Left hindlimb (tissue), 1 donor: ENCODE data around the gene HACE1.
"Not testable (repeated sequence)": the region's sequence is repeated elsewhere in the genome, so short reads cannot be mapped to it uniquely, and the experiment has no call there.

Experiments
- DNase-seq: peaks from one replicate; pipeline ENCODE4 v3.0.0-alpha.2; 2018

The HACE1 gene

GRCh38 chr6:104828478-104828877 is 31.2 kb downstream of the HACE1 start:
- no peak for DNase-seq

GRCh38 chr6:104820820-104821219 is 38.9 kb downstream of the HACE1 start:
- DNase-seq: not testable (repeated sequence)

GRCh38 chr6:104816125-104816524 is 43.6 kb downstream of the HACE1 start:
- no peak for DNase-seq

- no peak for DNase-seq
These were observed 45.0 kb downstream of the HACE1 start for GRCh38 chr6:104814743-104815142.

- DNase-seq: no peak
These were observed 46.2 kb downstream of the HACE1 start for GRCh38 chr6:104813552-104813951.

DNA sequence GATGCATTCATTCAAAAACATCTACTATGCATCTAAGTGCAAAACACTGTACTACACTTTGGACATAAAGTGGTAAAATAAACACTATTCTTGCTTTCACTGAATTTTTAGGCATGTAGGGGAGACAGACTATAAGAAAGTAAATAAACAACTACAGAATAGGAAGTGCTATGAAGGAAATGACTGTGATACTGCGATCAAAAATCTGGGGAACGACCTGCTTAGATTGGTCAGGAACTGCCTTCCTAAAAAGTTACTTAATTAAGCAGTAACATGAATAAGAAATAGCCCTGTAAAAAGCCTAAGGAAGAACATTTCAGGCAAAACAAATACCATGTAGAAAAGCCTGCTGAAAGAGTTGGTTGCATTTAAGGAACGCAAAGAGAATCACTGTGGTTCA is 50.6 kb downstream of the HACE1 start:
- DNase-seq: no peak

- not testable (repeated sequence) for DNase-seq
These were observed 54.4 kb downstream of the HACE1 start for GRCh38 chr6:104805335-104805734.

GRCh38 chr6:104799134-104799657 is 60.5 kb downstream of the HACE1 start:
- DNase-seq: no peak

GRCh38 chr6:104796031-104796785 is 63.5 kb downstream of the HACE1 start:
- no peak for DNase-seq

- DNase-seq: no peak
These were observed 64.4 kb downstream of the HACE1 start for GRCh38 chr6:104795363-104795762.

- no peak for DNase-seq
These were observed 69.9 kb downstream of the HACE1 start for GRCh38 chr6:104789770-104790190.

DNA sequence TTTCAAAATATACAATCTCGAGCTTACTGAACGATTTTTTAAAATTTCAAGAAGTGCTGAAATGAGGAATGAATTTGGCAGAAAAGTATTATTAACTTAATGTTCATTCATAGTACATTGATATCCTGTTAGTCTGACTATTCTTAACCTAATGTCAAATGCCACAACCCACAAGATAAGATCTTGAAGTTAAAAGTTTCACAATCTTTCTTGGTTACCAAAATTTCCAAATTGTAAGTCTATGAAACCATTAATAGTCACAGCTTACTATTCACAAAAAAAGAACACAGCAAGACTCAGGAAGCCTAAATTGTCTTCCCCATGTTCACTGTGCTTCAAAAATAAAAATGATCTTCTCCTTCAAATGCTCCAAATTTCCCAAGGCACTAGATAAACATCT is 71.3 kb downstream of the HACE1 start:
- DNase-seq: no peak

GRCh38 chr6:104787305-104787704 is 72.4 kb downstream of the HACE1 start:
- no peak for DNase-seq

- DNase-seq: no peak
These were observed 74.8 kb downstream of the HACE1 start for GRCh38 chr6:104784884-104785283.

DNA sequence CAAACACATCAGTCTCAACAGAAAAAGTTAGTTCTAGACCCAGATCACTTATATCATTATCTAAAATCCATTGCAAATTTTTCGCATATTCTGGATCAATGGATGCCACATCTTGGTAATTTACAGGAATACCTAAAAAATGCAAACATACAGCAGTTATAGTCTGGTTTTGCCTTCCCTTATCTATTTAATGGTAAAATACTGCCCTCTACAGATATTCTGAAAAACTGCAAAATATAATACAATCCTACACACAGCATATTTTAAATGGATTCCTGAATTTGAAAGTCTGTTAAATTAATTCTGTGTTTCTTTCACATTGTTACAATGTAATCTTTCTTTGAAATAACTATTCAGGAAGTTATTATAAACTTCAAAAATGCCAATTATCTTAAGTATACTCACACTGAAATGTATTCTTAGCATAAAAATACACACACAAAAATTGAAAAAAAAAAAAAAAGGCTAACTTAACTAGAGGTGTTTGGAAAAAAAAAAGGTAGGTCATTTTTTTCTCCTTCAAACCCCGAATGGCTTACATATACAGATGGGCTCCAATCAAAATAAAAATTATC is 88.4 kb downstream of the HACE1 start:
- DNase-seq: no peak

- DNase-seq: no peak
These were observed 90.8 kb downstream of the HACE1 start for GRCh38 chr6:104768906-104769305.

- no peak for DNase-seq
These were observed 93.1 kb downstream of the HACE1 start for GRCh38 chr6:104766595-104766994.

DNA sequence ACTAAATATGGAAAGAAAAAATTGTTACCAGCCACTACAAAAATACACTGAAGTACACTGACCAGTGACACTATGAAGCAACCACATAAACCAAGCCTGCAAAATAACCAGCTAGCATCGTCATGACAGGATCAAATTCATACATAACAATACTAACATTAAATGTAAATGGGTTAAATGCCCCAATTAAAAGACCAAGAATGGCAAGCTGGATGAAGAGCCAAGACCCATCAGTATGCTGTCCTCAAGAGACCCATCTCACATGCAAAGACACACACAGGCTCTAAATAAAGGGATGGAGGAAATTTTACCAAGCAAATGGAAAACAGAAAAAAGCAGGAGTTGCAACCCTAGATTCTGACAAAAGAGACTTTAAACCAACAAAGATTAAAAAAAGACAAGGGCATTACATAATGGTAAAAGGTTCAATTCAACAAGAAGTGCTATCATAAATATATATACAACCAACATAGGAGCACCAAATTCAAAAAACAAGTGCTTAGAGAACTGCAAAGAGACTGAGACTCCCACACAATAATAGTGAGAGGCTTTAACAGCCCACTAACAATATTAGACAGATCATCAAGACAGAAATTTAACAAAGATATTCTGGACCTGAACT is 104.8 kb downstream of the HACE1 start:
- DNase-seq: no peak

GRCh38 chr6:104753251-104753650 is 106.5 kb downstream of the HACE1 start:
- no peak for DNase-seq

GRCh38 chr6:104750449-104750848 is 109.3 kb downstream of the HACE1 start:
- no peak for DNase-seq

DNA sequence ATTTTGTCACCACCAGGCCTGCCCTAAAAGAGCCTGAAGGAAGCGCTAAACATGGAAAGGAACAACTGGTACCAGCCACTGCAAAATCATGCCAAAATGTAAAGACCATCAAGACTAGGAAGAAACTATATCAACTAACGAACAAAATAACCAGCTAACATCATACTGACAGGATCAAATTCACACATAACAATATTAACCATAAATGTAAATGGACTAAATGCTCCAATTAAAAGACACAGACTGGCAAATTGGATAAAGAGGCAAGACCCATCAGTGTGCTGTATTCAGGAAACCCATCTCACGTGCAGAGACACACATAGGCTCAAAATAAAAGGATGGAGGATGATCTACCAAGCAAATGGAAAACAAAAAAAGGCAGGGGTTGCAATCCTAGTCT is 120.6 kb downstream of the HACE1 start:
- DNase-seq: not testable (repeated sequence)

DNA sequence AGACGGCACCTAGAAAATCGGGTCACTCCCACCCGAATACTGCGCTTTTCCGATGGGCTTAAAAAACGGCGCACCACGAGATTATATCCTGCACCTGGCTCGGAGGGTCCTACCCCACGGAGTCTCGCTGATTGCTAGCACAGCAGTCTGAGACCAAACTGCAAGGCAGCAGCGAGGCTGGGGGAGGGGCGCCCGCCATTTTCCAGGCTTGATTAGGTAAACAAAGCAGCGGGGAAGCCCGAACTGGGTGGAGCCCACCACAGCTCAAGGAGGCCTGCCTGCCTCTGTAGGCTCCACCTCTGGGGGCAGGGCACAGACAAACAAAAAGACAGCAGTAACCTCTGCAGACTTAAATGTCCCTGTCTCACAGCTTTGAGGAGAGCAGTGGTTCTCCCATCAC is 122.2 kb downstream of the HACE1 start:
- not testable (repeated sequence) for DNase-seq

- DNase-seq: no peak
These were observed 123.2 kb downstream of the HACE1 start for GRCh38 chr6:104736545-104736944.

DNA sequence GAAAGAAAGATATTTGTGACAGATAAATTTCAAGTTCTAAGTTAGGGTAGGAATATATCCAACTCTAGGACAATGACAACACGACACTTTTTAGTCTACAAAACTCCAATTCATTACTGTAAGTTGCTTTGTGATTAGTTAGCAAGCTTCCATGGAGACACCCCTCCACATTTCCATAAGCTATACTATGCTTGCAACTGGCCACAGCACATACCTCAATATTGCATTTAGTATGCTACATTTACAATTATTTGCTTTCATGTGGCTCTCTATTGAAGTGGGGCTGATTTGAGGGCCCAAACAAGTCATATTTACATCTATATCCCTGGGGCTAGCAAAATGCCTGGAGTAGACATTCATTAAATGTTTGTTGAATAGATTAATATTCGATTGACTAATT is 129.3 kb downstream of the HACE1 start:
- DNase-seq: no peak
